GM12865 (cell line): ENCODE results near the gene RCOR2.

Experiments used
- DNase-seq: peaks from one replicate; pipeline ENCODE4 v3.0.0; 2010; ENCODE audit warnings: low read depth
- H3K4me3 ChIP-seq: 2 replicates; pipeline ENCODE4 v1.5.1; 2011; ENCODE audit warnings: mild to moderate bottlenecking, low read depth, low read length, control low read depth
- TF ChIP-seq, protein P1 (sequence below): IDR thresholded peaks from 2 replicates; pipeline ENCODE4 v1.5.1; 2011; ENCODE audit warnings: low read length, control low read depth, low read depth, inconsistent platforms; ENCODE audit not compliant: insufficient read depth; ENCODE audit errors: missing control alignments

The RCOR2 gene

GRCh38 chr11:63879598-63880402, 37.2 kb downstream of the RCOR2 start:
- H3K4me3 ChIP-seq = no peak overlapping the region
- TF ChIP-seq, protein P1, sequence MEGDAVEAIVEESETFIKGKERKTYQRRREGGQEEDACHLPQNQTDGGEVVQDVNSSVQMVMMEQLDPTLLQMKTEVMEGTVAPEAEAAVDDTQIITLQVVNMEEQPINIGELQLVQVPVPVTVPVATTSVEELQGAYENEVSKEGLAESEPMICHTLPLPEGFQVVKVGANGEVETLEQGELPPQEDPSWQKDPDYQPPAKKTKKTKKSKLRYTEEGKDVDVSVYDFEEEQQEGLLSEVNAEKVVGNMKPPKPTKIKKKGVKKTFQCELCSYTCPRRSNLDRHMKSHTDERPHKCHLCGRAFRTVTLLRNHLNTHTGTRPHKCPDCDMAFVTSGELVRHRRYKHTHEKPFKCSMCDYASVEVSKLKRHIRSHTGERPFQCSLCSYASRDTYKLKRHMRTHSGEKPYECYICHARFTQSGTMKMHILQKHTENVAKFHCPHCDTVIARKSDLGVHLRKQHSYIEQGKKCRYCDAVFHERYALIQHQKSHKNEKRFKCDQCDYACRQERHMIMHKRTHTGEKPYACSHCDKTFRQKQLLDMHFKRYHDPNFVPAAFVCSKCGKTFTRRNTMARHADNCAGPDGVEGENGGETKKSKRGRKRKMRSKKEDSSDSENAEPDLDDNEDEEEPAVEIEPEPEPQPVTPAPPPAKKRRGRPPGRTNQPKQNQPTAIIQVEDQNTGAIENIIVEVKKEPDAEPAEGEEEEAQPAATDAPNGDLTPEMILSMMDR = no peak
- DNase-seq = no peak

GRCh38 chr11:63877658-63878241, 39.2 kb downstream of the RCOR2 start:
- no peak for DNase-seq
- TF ChIP-seq, protein P1 = no peak
- no peak overlapping the region for H3K4me3 ChIP-seq

DNA sequence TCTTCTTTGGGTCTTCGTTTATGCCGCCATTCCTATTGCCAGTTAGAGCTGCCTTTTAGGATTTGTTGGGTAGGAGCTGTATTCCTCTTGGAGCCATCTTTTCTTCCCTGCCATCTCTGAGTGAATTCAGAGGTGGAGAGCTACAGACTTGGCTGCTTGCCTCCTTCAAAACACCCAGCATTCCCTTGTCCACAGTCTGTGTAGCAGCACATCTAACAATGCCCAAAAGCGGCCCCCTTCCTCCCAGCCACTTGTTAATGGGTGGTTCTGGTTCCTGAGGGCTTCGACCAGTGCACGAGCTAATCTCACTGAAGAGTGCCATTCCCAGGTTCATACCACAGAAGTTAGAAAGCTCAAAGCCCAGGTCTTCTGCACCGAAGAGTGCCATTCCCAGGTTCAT, 40.3 kb downstream of the RCOR2 start:
- TF ChIP-seq, protein P1 = no peak
- DNase-seq = no peak
- no peak overlapping the region for H3K4me3 ChIP-seq

- no peak for DNase-seq
- TF ChIP-seq, protein P1 = no peak
- H3K4me3 ChIP-seq = no peak overlapping the region
Observed at GRCh38 chr11:63875506-63876065, 41.4 kb downstream of the RCOR2 start.

GRCh38 chr11:63874511-63874910, 42.5 kb downstream of the RCOR2 start:
- no peak overlapping the region for H3K4me3 ChIP-seq
- DNase-seq = no peak
- TF ChIP-seq, protein P1 = no peak

GRCh38 chr11:63873311-63873710, 43.7 kb downstream of the RCOR2 start:
- DNase-seq = no peak
- no peak overlapping the region for H3K4me3 ChIP-seq
- TF ChIP-seq, protein P1 = no peak
